ENCODE data around the gene FAM171A1.

GRCh38 chr10:15211464-15211979, 159.6 kb downstream of the FAM171A1 start:
- TF ChIP-seq POLR2AphosphoS5 (IDR thresholded peaks at IDR 0.05; ENCODE audit: low read depth, low read length) (no peak), SIN3A (IDR thresholded peaks at IDR 0.05; ENCODE audit: borderline replicate concordance, insufficient read depth, low read depth, low read length) (no peak)
- TF ChIP-seq, protein P1, sequence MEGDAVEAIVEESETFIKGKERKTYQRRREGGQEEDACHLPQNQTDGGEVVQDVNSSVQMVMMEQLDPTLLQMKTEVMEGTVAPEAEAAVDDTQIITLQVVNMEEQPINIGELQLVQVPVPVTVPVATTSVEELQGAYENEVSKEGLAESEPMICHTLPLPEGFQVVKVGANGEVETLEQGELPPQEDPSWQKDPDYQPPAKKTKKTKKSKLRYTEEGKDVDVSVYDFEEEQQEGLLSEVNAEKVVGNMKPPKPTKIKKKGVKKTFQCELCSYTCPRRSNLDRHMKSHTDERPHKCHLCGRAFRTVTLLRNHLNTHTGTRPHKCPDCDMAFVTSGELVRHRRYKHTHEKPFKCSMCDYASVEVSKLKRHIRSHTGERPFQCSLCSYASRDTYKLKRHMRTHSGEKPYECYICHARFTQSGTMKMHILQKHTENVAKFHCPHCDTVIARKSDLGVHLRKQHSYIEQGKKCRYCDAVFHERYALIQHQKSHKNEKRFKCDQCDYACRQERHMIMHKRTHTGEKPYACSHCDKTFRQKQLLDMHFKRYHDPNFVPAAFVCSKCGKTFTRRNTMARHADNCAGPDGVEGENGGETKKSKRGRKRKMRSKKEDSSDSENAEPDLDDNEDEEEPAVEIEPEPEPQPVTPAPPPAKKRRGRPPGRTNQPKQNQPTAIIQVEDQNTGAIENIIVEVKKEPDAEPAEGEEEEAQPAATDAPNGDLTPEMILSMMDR (IDR thresholded peaks at IDR 0.05): no peak
